NCI-H524 (cell line): ENCODE measurements around the gene SPATA21.
"Not testable (repeated sequence)": the region's sequence is repeated elsewhere in the genome, so short reads cannot be mapped to it uniquely, and the experiment has no call there.

Experiments used
- DNase-seq, 2 experiments: peaks; one replicate each; lab custom pipeline; 2025; lab: John Stamatoyannopoulos, UW

The SPATA21 gene, protein sequence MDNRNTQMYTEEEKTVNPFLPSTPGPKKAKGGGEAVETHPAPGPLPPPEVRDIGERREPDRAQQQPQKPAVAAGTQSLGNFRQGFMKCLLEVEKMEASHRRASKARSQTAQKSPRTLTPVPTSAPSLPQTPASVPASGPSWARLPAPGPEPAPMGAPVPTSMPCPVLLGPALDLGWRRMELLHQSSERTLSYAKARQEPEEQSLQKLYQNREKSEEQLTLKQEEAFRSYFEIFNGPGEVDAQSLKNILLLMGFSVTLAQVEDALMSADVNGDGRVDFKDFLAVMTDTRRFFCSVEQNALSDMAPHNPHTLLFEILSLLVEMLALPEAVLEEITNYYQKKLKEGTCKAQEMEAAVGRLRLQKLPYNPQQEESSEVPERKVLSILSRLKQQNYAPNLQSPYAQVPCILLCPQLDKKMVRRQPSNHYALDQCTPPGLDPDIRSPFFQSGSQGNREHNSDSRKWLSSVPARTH

DNA sequence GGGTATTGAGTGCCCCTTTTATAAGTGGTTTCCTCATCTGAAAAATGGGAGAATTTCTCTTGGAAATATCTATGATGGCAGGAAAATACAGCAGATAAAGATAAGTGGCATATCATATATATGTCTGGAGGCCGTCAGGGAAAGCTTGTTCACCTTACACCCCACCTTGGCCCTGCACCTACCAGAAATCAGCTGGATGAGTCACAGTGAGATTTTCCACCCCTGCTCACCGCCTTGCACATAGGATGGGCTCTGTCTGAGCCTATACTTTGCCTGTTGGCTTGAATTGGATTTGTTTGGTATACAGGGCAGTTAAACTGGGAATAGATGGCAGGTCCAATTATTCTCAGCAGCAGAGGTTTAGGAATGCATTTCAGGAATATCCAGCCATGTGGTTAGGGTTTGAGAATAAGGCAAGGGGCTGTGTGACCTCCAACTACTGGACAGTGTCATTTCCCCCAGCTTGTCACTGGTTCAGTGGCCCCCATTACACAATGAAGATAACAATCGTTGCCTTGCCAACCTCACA lies at the start of gene SPATA21:
SPATA21 (minus strand) TSS at position 479 of the 529 bp plus-strand sequence. CDS start 6,053 bp downstream, outside the sequence.
- no peak for DNase-seq

DNA sequence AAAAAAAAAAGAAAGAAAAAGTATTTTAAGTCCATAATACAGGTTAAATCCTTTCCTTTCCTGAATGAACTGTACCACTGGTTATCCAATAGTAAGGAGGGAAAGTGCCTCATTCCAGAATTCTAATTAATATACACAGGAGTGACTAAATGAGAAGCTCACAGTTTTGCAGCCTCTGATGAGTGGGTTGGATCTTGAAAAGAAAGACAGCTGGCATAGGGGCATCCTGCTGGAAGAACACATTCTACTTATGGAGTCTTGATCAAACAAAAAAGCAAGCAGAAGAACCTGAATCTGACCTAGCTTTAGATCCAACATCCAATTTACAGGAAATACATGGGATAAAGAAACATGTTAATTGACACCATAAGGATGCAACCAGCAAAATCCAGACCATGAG lies 49.8 kb upstream of the SPATA21 start:
- not testable (repeated sequence) for DNase-seq

DNA sequence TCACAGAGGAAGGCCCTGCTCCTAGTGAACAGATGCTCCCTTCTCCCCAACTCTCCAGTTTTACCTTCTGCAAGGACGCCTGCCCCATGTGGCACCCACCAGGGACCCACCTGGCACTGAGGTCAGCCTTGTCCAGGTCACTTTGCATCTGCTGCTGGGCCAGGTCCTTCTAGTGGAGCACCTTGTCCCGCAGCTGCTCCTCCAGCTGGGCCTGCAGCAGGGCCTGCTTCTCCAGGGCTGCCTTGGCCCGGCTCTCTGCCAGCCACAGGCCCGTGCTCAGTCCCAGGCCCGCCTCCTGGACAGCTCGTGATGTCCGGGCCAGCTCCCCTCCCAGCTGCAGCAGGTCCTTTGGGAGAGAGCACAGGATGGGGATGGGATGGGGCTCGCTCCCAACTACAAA lies 49.1 kb upstream of the SPATA21 start:
- DNase-seq: not testable (repeated sequence)

DNA sequence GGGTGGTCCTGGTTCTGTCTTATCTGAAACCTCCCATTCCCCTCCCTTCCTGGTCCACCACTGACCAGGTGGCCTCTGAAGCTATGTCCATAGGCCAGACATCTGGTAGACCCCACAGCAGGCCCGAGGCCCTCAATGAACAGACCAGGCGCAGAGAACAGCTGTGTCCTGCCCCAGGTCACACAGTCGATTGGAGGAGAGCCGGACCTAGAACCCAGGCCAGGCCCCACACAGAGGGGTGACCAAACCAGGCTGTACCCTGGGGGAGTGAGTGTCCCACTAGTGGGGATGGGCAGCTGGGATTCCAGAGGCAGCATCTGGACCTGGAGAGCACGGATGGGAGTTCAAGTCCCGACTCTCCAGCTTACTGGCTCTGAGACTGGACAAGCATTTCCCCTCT lies 47.7 kb upstream of the SPATA21 start:
- DNase-seq: no peak

DNA sequence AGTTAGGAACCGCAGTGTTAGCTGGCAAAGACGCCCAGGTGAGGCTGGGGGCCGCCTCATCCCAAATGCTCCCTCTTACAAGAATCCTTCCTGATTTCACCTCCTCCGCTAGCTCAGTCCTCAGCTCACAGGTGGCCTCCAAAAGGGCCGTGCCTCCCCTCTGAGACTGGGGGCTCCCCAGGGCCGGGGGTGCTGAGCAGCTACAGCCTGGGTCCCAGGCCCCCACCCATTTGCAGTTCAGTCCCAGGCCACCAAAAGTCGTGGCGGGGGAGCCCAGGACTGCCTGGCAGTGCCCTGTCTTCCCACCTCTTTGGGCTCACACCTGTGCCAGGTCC lies 47.2 kb upstream of the SPATA21 start:
- DNase-seq: no peak

DNA sequence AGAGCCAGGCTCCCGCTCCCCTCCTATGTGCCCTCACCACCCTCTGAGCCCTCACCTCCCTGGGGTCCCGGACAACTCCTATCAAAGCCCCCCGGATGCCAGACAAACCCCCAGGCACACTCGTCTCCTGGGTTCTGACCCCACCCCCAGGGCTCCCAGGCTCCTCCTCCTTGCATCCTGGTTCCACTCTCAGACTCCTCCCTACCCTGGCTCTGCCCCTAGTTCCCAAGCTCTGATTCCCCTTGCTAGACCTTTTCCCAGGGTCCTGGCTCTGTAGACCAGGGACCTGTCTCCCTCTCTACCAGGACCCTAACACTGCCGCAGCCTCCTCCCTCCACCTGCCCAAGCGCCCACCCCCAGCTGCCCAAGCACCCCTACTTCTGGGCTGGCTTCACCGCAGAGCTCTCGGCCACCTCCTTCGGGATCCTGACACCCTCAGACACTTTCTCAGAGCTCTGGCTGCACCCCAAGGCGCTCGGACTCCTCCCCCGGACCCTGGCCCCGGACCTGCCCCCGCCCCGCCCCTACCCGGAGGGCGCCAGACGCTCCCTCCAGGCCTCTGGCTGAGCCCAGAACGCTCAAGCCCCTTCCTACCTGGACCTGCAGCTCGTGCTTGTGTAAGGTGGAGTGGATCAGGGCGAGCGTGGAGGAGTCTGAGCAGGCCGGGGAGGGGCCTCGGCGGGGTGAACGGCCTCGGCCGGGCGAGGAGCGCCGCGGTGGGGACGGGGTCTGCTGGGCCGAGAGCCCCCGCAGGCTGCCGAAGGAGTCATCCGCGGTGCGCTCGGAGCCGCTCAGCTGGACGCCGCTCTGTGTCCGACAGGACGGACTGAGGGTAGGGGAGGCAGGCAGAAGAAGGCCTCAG lies 46.6 kb upstream of the SPATA21 start:
- DNase-seq: not testable (repeated sequence)

DNA sequence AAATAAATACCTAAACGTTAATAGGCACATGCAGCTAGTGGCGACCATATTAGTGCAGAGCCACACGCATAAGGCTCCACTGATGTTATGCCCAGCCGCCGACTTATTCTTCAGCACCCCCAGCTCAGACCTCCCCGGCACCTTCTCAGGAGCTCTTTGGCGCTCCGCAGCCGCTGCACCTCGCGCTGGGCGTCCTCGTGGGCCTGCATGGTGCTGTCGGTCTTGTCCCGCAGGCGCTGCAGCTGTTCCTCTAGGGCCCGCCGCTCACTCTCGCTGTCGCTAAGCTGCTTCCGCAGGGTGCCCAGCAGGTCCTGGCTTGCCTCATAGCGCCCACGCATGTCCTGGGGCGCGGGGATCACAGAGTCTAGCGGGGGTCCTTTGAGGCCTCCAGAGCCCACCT lies 45.9 kb upstream of the SPATA21 start:
- not testable (repeated sequence) for DNase-seq

DNA sequence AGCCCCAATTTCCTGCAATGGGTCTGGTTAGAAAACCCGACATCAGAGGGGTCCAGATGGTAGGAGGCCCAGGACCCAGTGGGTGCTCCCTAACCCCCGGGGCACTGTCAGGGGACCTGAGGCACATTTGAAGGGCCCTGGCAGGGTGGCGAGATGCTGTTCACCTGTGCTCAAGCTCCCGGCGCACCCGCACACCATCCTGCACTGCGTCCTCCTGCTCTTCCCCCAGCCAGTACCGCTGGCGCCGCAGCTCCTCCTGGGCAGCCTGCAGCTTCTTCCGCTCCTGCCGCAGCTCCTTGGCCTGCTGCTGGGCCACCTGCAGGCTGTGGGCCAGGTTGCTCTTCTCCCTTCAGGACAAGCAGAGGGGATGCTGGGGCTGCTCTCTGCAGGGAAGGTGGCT lies 40.9 kb upstream of the SPATA21 start:
- no peak for DNase-seq

DNA sequence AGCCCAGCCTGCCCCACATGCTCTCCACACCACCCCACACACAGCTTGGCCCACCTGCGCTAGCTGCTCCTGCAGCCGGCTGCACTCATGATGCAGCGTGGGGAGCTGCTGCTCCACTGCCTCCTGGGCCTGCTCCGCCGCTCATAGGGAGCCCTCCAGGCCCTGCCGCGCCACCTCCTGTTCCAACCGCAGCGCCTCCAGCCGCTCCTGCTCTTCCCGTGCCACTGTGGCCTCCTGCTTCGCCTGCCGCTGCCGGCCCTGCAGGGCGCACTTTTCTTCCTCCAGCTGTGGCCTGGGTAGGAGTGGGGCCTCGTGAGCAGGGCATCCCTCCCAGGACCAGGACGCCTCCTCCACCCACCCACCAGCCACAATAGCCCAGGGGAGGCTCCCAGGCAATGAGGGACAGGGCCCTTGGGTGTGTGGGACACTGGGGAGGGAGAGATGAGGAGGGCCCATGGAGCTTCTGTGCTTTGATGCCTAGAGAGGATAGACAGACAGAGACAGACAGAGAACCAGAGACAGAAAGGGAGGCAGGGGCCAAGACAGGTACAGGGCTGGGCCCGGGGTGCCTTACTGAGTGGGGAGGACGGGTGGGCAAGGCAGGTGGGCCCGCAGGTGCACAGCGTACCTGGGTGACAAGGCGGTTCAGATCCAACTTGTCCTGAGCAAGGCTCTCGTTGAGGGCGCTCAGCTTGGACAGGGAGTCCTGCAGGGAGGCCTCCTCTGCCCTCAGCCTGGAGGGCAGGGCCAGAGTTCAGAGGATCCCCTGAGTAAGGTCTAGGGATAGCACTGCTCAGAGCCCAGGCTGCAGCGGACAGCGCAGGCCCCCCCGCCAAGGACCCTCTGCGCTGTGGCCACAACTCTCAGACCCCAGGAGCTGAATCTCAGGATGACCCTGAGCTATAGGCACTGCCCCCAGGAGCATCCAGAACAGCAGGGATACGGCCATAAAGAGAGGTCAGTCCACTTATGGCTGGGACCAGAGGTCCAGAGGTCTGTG lies 38.8 kb upstream of the SPATA21 start:
- not testable (repeated sequence) for DNase-seq

DNA sequence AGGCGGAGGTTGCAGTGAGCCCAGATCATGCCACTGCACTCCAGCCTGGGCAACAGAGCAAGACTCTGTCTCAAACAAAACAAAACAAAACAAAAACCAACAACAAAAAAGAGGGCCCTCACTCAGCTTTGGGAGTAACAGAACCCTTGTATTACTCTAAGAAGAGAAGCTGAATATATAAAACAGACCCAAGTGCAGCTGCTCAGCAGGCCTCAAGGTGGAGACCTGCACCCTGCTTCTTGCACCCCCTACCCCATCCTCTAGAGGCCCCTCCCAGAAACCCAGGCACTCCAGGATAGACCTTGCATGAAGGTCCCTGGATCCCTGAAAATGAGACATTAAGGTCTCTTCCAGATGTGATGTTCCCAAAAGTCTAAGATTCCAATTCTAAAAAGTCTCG lies 37.7 kb upstream of the SPATA21 start:
- DNase-seq: peak in 1 of 2 experiments; percentile 13

DNA sequence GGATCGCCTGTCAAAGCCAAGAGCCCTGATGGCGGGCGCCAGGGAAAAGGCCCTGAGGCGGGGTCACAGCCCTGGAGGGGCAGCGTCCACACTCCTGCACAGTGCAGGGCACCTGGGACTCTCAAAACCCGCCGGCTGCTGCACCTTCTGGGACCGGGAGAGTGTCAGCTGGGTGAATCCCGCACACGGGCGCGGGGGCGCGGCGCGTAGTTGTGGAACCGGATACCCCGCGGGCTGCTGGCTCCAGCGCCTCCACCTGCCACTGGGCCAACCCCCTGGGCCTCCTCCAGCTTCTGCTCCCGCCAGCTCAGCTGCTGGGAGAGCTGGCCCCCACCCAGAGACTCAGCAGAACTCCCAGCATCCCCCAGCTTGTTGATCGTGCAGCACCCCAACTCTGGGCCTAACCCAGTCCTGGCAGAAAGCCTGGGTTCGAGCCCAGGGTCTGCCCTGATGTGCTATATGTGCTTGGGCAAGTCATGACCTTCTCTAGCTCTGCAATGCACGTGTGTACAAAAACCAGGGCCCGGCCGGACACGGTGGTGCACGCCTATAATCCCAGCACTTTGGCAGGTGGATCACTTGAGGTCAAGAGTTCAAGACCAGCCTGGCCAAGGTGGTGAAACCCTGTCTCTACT lies 37.1 kb upstream of the SPATA21 start:
- no peak for DNase-seq

DNA sequence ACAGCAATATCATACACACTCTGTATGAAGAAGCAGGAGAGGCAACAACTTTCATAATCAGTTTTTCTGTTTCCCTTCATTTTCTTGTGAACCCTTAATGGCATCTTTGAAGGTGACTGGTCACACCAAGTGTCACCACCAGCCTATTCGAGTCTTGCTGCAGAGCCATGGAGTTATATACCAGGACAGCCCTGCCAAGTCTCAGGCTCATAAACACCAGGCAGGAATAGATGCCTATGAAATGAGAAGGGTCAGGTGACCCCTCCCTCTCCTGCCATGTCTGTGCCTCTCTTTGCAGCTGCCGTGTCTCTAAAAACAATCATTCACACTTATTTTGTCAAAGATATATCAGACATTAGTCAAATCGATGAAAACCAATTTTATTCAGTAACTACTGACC lies 31.3 kb upstream of the SPATA21 start:
- DNase-seq: no peak

DNA sequence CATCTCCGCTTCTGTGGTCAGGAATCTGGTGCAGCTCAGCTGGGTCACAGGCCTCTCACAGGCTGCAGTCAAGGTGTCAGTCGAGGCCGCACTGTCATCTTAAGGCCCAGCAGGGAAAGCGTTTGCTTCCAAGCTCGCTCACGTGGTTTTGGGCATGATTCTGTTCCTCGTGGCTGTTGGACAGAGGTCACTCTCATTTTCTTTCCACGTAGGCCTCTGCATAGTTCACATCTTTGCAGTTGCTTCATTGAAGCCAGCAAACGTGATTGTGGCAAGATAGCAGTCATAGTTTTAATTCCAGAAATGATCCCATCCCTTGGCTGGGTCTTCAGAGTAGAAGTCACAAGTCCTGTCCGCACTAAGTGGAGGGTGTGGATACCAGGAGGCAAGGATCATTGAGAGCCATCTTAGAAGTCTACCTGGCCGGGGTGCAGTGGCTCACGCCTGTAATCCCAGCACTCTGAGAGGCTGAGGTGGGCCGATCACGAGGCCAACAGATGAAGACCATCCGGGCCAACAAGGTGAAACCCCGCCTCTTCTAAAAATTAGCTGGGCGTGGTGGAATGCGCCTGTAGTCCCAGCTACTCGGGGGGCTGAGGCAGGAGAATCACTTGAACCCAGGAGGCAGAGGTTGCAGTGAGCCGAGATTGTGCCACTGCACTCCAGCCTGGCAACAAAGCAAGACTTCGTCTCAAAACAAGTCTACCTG lies 27.8 kb upstream of the SPATA21 start:
- DNase-seq: no peak

DNA sequence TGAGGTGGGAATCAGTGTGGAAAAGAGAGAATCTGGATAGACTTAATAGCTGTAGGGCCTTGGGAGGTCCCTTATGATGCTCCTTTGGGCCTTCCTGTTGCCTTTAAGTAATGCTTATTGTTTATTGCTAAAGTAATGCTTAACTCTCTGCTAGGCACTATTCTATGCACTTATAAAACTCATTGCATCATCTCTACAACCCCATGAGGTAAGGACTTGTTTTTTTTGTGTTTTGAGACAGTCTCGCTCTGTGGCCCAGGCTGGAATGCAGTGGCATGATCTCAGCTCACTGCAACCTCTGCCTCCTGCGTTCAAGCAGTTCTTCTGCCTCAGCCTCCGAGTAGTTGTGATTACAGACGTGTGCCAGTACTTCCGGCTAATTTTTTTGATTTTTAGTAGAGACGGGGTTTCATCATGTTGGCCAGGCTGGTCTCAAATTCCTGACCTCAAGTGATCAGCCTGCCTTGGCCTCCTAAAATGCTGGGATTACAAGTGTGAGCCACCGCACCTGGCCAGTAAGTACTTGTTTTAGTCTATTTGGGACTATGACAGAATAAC lies 25.6 kb upstream of the SPATA21 start:
- DNase-seq: no peak

DNA sequence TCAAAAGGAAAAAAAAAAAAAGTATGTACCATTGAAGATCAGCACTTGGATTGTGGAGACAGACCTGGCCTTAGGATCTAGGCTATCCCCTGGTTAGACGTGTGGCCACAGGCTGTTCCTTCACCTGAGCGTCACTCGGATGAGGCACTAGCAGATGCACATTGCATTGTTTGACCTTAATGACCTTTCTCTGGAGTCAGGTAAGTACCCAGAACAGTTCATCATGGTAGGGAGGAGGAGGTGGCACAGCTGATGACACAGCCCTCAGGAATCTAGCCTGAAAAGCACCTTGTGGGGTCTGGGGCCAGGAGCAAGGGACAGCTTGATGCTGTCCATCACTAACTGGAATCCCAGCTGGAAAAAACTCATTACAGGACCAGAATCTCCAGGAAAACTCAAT lies 24.5 kb upstream of the SPATA21 start:
- no peak for DNase-seq

DNA sequence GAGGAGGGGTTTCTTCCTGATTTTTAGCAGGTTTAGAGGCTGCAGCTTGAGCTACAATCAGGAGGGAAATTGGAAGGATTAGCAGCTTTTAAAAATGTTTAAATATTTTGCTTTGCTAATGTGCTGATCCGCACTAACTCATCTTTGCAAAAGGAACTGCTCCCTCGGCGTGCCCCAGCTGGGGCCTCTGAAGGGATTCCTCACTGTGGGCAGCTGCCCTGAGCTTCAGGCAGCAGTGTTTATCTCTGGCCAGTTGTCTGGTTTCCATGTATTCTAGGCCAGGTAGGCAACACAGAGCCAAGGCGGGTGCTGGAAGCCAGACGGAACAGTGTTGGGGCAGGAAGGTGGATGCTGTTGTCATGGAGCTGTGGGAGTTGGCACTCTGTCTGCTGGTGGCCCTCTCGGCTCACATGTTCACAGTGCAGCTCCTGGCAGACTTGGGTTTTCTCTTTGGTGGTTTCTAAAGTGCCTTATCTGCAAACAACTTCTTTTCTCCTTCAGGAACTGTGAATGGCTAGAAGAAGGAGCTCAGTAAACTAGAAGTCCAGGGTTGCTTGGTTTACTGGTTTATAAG lies 22.2 kb upstream of the SPATA21 start:
- no peak for DNase-seq

DNA sequence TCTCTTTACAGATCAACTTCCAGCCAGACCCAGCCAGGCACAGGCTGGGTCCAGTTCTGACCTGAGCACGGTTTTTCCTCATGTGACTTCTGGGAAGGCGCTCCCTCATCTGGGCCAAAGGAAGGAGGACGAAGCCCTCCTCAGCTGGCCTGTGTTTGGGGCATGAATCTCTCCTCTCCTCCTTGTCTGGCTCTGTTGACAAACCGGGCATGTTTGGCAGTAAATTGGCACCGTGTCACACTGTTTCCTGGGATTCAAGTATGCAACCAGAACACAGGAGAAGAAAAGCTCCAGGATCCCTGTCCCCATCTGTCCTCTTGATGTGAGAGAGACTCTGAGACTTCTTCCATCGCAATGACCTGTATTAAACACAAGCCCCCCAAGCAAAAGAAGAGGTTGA lies 21.6 kb upstream of the SPATA21 start:
- DNase-seq: no peak

DNA sequence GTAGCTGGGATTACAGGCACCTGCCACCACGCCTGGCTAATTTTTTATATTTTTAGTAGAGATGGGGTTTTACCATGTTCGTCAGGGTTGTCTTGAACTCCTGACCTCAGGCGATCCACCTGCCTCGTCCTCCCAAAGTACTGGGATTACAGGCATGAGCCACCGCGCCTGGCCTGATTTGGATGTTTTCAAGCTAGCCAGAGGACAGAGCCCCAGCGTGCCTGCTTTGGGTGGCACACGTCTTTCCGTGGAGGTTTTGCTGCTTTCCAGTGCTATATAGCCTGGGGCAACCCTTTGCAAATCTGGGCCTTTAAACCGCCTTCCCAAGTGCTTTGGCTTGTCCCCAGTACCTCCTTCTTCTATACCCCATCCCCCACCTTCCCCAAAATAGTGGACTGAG lies 18.9 kb upstream of the SPATA21 start:
- DNase-seq: not testable (repeated sequence)

DNA sequence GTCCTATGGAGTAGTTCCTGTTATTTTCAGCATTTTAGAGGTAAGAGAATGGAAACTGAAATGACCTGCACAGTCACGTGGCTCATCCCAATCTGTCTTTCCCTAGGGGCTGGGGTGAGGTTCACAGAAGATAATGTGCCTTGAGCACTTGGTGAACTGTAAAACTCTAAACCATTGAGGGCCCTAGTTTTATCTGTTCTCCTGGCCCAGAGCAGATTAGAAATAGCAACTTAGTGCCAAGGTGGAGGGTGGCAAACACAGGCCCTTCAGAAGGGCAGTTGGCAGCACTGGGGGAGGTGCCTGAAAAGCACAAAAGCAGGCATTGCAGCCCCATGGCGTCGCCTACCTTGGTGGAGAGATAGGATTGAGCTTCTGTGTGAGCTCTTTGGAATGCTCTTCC lies 17.7 kb upstream of the SPATA21 start:
- DNase-seq: not testable (repeated sequence)
